Measurements from ENCODE around the gene SMIM33. TPM values are rescaled to one million over a fixed set of nuclear protein-coding genes. Genes with fewer than 3 reads are reported as not detected.

SMIM33 gene
- total RNA-seq, 1 donor from 2014 or later = not detected

GRCh38 chr5:139454568-139455290, 16.1 kb upstream of the SMIM33 start:
- Histone ChIP-seq H3K9me3 (ENCODE audit: low read depth) (no peaks in the 10 kb centered on the region), H3K4me3 (no peak overlapping the region), H3K9ac (no peak overlapping the region), H3K79me2 (ENCODE audit: low read depth) (no peaks in the 10 kb centered on the region), H3K27me3 (no peaks in the 10 kb centered on the region), H3K27ac (no peak overlapping the region), H3K36me3 (no peaks in the 10 kb centered on the region), H3K4me2 (no peak overlapping the region), H3F3A (ENCODE audit: low read depth) (no peaks in the 10 kb centered on the region), H4K20me1 (ENCODE audit: low read depth) (no peaks in the 10 kb centered on the region), H2AFZ (replicated peaks) (no peak overlapping the region), H3K4me1 (peaks cover 3% of the 10 kb centered on the region)
- TF ChIP-seq EZH2phosphoT487 (IDR thresholded peaks at IDR 0.05) (no peak), CTCF (IDR thresholded peaks at IDR 0.05) (no peak), EZH2 (IDR thresholded peaks at IDR 0.05) (no peak)
- H3K9me3 Mint-ChIP-seq = no peaks in the 10 kb centered on the region
- no peak overlapping the region for H3K4me3 Mint-ChIP-seq
- no peak overlapping the region for H3K27ac Mint-ChIP-seq
- peaks cover 4% of the 10 kb centered on the region for H3K4me1 Mint-ChIP-seq
- H3K36me3 Mint-ChIP-seq = no peaks in the 10 kb centered on the region
- no peak for DNase-seq (ENCODE audit: low spot score)
- peaks cover 5% of the 10 kb centered on the region for H3K27me3 Mint-ChIP-seq (ENCODE audit: insufficient read depth, low read depth)

GRCh38 chr5:139456776-139457175, 14.0 kb upstream of the SMIM33 start:
- H3K9ac ChIP-seq = no peak overlapping the region
- no peak overlapping the region for H3K4me3 ChIP-seq
- no peaks in the 10 kb centered on the region for H3K36me3 ChIP-seq
- H3K79me2 ChIP-seq (ENCODE audit: low read depth) = no peaks in the 10 kb centered on the region
- H3K36me3 Mint-ChIP-seq = no peaks in the 10 kb centered on the region
- peaks cover 4% of the 10 kb centered on the region for H3K4me1 ChIP-seq
- H3K27ac ChIP-seq = no peak overlapping the region
- H3K4me3 Mint-ChIP-seq = no peak overlapping the region
- TF ChIP-seq EZH2phosphoT487 (IDR thresholded peaks at IDR 0.05) (no peak), CTCF (IDR thresholded peaks at IDR 0.05) (no peak), EZH2 (IDR thresholded peaks at IDR 0.05) (no peak)
- H3K4me2 ChIP-seq = no peak overlapping the region
- no peaks in the 10 kb centered on the region for H3K27me3 ChIP-seq
- H3K9me3 ChIP-seq (ENCODE audit: low read depth) = no peaks in the 10 kb centered on the region
- H3F3A ChIP-seq (ENCODE audit: low read depth) = no peaks in the 10 kb centered on the region
- DNase-seq (ENCODE audit: low spot score) = no peak
- H3K27me3 Mint-ChIP-seq (ENCODE audit: insufficient read depth, low read depth) = peaks cover 5% of the 10 kb centered on the region
- H3K4me1 Mint-ChIP-seq = peaks cover 6% of the 10 kb centered on the region
- no peaks in the 10 kb centered on the region for H4K20me1 ChIP-seq (ENCODE audit: low read depth)
- peak overlapping the region; percentile 85 for H3K27ac Mint-ChIP-seq
- H3K9me3 Mint-ChIP-seq = no peaks in the 10 kb centered on the region
- H2AFZ ChIP-seq (replicated peaks) = no peak overlapping the region

- H3K4me1 Mint-ChIP-seq = peaks cover 11% of the 10 kb centered on the region
- H3K27me3 Mint-ChIP-seq (ENCODE audit: insufficient read depth, low read depth) = peaks cover 5% of the 10 kb centered on the region
- Histone ChIP-seq H3K9ac (no peak overlapping the region), H3K9me3 (ENCODE audit: low read depth) (no peaks in the 10 kb centered on the region), H3K4me3 (no peak overlapping the region), H4K20me1 (ENCODE audit: low read depth) (no peaks in the 10 kb centered on the region), H3K79me2 (ENCODE audit: low read depth) (no peaks in the 10 kb centered on the region), H3K4me2 (no peak overlapping the region), H3K27ac (no peak overlapping the region), H2AFZ (replicated peaks) (no peak overlapping the region), H3K27me3 (no peaks in the 10 kb centered on the region), H3F3A (ENCODE audit: low read depth) (no peaks in the 10 kb centered on the region), H3K36me3 (no peaks in the 10 kb centered on the region), H3K4me1 (peaks cover 8% of the 10 kb centered on the region)
- no peaks in the 10 kb centered on the region for H3K9me3 Mint-ChIP-seq
- TF ChIP-seq CTCF (IDR thresholded peaks at IDR 0.05) (no peak), EZH2phosphoT487 (IDR thresholded peaks at IDR 0.05) (no peak), EZH2 (IDR thresholded peaks at IDR 0.05) (no peak)
- H3K36me3 Mint-ChIP-seq = no peaks in the 10 kb centered on the region
- DNase-seq (ENCODE audit: low spot score) = no peak
- H3K4me3 Mint-ChIP-seq = no peak overlapping the region
- peak overlapping the region; percentile 85 for H3K27ac Mint-ChIP-seq
Observed at GRCh38 chr5:139457241-139457640, 13.6 kb upstream of the SMIM33 start.
